Muscle layer of duodenum (tissue), 2 donors: ENCODE measurements around the gene BRAF.
"Not testable (repeated sequence)": the region's sequence is repeated elsewhere in the genome, so short reads cannot be mapped to it uniquely, and the experiment has no call there.

Experiments
- H3K27ac ChIP-seq: one replicate; pipeline ENCODE4 v1.7.0; 2013; ENCODE audit warnings: mild to moderate bottlenecking, low read length
- H3K27me3 ChIP-seq: one replicate; pipeline ENCODE4 v1.7.0; 2013; ENCODE audit warnings: low read depth, mild to moderate bottlenecking, control low read depth, low read length
- H3K36me3 ChIP-seq, 2 donors: one replicate each; pipeline ENCODE4 v1.7.0; 2013; ENCODE audit warnings: low read length in 2 of 2, control low read depth in 1 of 2, mild to moderate bottlenecking in 1 of 2; ENCODE audit not compliant: insufficient read depth in 2 of 2, control insufficient read depth in 1 of 2
- H3K4me1 ChIP-seq, 2 donors: one replicate each; pipeline ENCODE4 v1.7.0; 2013; ENCODE audit warnings: low read length in 2 of 2, mild to moderate bottlenecking in 2 of 2, control low read depth in 1 of 2, moderate library complexity in 1 of 2; ENCODE audit not compliant: insufficient read depth in 2 of 2, control insufficient read depth in 1 of 2
- H3K4me3 ChIP-seq, 2 donors: one replicate each; pipeline ENCODE4 v1.7.0; 2013; ENCODE audit warnings: low read length in 2 of 2, low read depth in 1 of 2, mild to moderate bottlenecking in 1 of 2
- H3K9me3 ChIP-seq, 2 donors: one replicate each; pipeline ENCODE4 v1.7.0; 2013; ENCODE audit warnings: low read length in 2 of 2, control low read depth in 1 of 2, mild to moderate bottlenecking in 1 of 2; ENCODE audit not compliant: control insufficient read depth in 1 of 2
- donor health status: healthy.

BRAF gene

GRCh38 chr7:140698477-140698876 lies 226.3 kb downstream of the BRAF start:
- Histone ChIP-seq H3K36me3 (peaks cover 0 to 10% of the 10 kb centered on the region in 2 donors), H3K9me3 (no peaks in the 10 kb centered on the region), H3K4me1 (peaks cover 13 to 20% of the 10 kb centered on the region in 2 donors), H3K27me3 (no peaks in the 10 kb centered on the region), H3K4me3 (no peak overlapping the region), H3K27ac (no peak overlapping the region)

- peak overlapping the region; percentile 86 for H3K27ac ChIP-seq
- H3K9me3 ChIP-seq = no peaks in the 10 kb centered on the region
- H3K4me3 ChIP-seq = peak overlapping the region; percentile 74 to 87
- H3K27me3 ChIP-seq = no peaks in the 10 kb centered on the region
- peaks cover 13 to 20% of the 10 kb centered on the region in 2 donors for H3K4me1 ChIP-seq
- peaks cover 0 to 16% of the 10 kb centered on the region in 2 donors for H3K36me3 ChIP-seq
These were observed 227.1 kb downstream of the BRAF start for GRCh38 chr7:140697447-140698143.

DNA sequence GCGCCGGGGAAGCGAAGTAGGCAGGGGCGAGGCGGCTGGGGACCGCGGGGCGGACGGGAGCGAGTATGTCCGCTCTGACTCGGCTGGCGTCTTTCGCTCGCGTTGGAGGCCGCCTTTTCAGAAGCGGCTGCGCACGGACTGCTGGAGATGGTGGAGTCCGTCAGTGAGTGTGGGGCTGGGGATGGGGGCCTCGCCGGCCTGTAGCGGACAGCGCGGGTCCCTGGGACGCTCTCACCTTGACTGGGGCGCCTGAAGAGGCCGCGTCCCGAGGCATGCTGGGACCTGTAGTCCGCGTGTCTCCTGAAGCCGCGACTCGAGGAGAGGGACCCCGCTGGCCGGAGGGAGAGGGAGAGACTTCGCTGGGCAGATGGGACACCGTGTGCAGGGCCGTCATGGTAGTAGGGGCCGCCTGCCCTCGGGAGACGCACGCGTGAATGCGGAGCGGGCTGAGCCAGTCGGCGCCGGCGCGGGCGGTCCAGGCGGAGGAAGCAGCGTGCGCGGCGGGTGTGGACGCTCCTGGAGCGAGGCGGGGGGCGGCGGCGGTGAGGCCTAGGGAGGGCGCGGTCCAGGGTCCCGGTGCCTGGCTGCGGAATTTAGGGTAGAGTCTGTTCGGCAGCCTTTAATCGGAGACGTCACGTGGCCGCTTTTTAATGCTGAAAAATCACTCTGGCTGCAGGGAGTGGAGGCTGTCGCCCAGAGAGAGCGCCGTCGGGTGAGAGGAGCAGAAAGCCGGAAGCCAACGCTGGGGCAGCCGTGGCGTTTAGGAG lies 227.9 kb downstream of the BRAF start, which contains the start of gene NDUFB2:
Gene NDUFB2 (plus strand): TSS at position 29 of the 767 bp plus-strand sequence. CDS start 37 bp downstream, at position 66.
- Histone ChIP-seq H3K27ac (peak within 1 kb of the TSS; percentile 86), H3K4me1 (peaks cover 13 to 20% of the 10 kb centered on the region in 2 donors), H3K36me3 (peaks cover 3 to 16% of the 10 kb centered on the region in 2 donors), H3K9me3 (no peaks in the 10 kb centered on the region), H3K4me3 (peak within 1 kb of the TSS; percentile 74 to 87), H3K27me3 (no peaks in the 10 kb centered on the region)

- peaks cover 9 to 16% of the 10 kb centered on the region in 2 donors for H3K36me3 ChIP-seq
- no peaks in the 10 kb centered on the region for H3K9me3 ChIP-seq
- H3K4me1 ChIP-seq = peaks cover 13 to 20% of the 10 kb centered on the region in 2 donors
- no peaks in the 10 kb centered on the region for H3K27me3 ChIP-seq
- peak overlapping the region; percentile 74 to 87 for H3K4me3 ChIP-seq
- peak overlapping the region; percentile 86 for H3K27ac ChIP-seq
These were observed 228.6 kb downstream of the BRAF start for GRCh38 chr7:140696024-140696679.

DNA sequence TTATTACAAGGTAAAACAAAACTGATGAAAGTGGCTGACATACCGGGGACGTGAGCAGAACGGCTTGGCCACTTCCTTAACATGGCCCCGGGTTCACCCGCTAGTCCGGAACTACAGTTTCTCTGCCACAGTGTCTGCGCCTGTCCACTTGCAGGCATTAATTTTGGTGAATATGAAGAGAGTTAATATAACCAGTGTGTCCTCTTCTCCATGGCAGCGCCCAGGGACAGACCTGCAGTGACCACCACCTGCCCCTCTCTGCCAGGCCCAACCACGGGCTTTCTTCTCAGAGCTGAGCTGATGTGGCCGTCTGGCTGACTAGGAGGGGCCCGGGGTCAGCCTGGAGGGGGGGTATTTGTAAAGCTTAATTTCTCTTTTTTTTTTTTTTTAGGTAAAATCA lies 229.3 kb downstream of the BRAF start:
- H3K9me3 ChIP-seq = no peaks in the 10 kb centered on the region
- H3K36me3 ChIP-seq = peaks cover 10 to 16% of the 10 kb centered on the region in 2 donors
- H3K27me3 ChIP-seq = no peaks in the 10 kb centered on the region
- H3K4me3 ChIP-seq = no peak overlapping the region
- peaks cover 13 to 20% of the 10 kb centered on the region in 2 donors for H3K4me1 ChIP-seq
- peak overlapping the region; percentile 86 for H3K27ac ChIP-seq

DNA sequence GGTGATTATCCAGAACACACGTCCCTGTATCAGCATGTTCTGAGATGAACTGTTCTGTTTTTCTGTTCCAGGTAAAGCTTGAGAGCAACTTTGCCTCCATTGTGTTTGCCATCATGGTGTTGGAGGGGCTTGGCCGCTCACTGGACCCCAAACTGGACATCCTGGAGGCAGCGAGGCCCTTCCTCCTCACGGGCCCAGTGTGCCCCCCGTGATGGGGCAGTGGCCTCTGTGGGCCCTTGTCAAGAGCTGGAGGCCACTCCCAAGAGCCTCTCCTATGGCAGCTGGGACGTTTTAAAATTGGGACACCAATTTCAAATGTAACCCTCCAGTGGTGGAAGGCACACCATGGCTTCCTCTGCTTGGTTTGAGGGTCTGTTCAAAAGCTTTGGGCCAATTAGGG lies 230.1 kb downstream of the BRAF start:
- Histone ChIP-seq H3K9me3 (no peaks in the 10 kb centered on the region), H3K27ac (no peak overlapping the region), H3K36me3 (peaks cover 13 to 21% of the 10 kb centered on the region in 2 donors), H3K4me3 (no peak overlapping the region), H3K27me3 (no peaks in the 10 kb centered on the region), H3K4me1 (peaks cover 13 to 20% of the 10 kb centered on the region in 2 donors)

- not testable (repeated sequence) for H3K27me3 ChIP-seq, H3K4me3 ChIP-seq, H3K9me3 ChIP-seq, H3K27ac ChIP-seq
- Histone ChIP-seq H3K4me1 (peaks cover 13 to 20% of the 10 kb centered on the region in 2 donors), H3K36me3 (peaks cover 14 to 26% of the 10 kb centered on the region in 2 donors)
These were observed 230.9 kb downstream of the BRAF start for GRCh38 chr7:140693849-140694248.

DNA sequence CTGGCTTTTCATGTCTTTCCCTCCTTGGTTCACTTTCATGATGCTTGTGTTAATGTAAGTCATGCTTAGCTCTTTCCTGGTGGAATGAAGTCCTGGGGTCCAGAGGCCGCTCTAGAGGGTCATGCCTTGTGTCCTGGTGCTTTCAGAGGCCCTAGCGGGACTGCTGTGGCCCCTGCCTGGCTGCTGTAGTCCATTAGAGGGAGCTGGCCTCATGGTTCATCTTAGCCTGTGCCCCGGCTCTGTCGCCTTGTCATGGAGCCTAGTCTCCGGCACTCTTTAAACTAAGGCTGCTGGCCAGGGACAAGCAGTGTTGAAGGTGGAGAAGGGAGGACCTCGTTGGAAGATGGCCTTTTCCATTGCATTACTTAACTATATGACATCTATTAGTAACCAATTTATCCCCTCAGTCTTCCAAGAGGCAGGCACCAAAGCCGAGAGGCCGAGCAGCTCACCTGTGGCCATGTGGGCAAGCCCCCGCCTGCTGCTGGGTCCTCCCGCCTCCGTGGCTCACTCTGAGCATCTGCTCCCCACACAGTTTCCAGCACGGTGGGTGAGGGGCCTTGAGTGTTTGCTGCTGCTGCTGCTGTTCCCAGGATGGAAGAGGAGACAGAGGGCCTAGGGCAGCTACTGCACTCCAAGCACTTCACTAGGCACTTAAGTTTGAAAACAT lies 233.2 kb downstream of the BRAF start:
- Histone ChIP-seq H3K9me3 (no peaks in the 10 kb centered on the region), H3K27ac (no peak overlapping the region), H3K27me3 (no peaks in the 10 kb centered on the region), H3K4me1 (peaks cover 4 to 6% of the 10 kb centered on the region in 2 donors), H3K36me3 (peaks cover 14 to 42% of the 10 kb centered on the region in 2 donors), H3K4me3 (no peak overlapping the region)

DNA sequence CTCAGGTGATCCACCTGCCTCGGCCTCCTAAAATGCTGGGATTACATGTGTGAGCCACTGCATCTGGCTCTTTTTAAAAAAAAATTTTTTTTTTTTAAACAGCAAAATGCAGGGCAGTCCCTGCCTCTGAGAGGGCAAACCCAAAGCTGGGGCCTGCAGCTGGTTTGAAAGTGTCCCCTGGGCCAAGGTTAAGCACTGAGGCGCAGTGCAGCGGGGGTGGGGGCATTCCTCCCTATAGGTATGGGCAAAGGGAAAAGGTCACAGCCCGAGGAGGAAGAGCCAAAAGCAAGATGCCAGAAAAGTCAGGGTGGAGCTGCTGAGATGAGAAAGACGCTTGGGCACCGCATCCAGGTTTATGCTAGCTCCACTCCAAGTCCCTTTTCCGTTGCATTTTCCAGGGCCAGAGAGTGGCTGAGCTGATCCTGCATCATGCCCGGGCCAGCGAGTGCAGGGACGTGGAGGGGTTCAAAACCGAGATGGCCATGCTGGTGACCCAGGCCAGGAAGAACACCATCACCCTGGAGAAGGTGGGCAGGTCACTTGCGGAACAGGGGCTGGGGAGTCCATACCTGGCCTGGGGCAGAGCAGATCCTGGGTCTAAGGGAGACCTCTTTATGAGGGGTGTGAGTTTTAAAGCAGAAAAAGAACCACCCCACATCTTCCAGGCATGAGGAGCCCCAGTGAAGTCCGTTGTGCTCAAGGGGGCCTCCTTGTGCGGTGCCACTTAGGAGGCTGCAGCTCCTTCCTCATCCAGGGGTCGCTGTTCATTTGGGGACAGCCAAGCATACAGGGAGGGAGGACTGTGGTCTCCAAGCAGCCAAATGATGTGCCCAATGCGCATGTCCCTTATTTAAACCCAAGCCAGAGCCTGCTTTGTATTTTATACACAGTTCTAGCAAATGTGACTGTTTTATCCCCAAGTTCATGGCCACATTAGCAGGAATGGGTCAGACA lies 235.3 kb downstream of the BRAF start:
- no peaks in the 10 kb centered on the region for H3K4me1 ChIP-seq
- no peak overlapping the region for H3K27ac ChIP-seq
- no peaks in the 10 kb centered on the region for H3K9me3 ChIP-seq
- H3K4me3 ChIP-seq = no peak overlapping the region
- H3K36me3 ChIP-seq = peaks cover 14 to 39% of the 10 kb centered on the region in 2 donors
- H3K27me3 ChIP-seq = no peaks in the 10 kb centered on the region

DNA sequence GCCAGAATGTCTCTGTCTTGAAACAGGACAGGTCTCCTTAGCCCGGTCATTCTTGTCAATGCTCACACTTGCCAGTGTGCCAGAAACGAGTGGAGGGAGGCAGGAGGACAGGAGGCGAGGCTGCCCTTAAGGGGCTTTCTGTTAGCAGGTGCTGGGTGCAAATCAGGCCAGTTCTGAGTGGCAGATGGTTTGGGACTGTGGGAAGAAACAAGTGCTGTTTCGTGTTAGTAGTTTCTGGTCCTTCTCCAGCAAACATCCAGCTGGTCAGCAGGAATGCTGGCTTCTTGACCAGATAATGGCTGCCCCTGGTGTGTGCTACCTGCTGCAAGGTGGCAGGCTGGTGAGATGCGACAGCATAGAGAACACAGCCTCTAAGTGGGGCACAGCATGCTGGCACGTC lies 236.4 kb downstream of the BRAF start:
- Histone ChIP-seq H3K4me3 (no peak overlapping the region), H3K9me3 (no peaks in the 10 kb centered on the region), H3K4me1 (no peaks in the 10 kb centered on the region), H3K27me3 (no peaks in the 10 kb centered on the region), H3K27ac (no peak overlapping the region), H3K36me3 (peaks cover 14 to 38% of the 10 kb centered on the region in 2 donors)
